GM18508 (cell line): ENCODE measurements around the gene ADGRL1.
"Not testable (repeated sequence)": the region's sequence is repeated elsewhere in the genome, so short reads cannot be mapped to it uniquely, and the experiment has no call there.

Experiments
- ATAC-seq: cut with Tn5 transposase; IDR thresholded peaks from one replicate; pipeline ENCODE4 v1.9.1; 2021; ENCODE audit warnings: moderate number of reproducible peaks; ENCODE audit not compliant: insufficient read depth, unreplicated experiment

Gene ADGRL1

GRCh38 chr19:14205452-14206287, at the start of gene ADGRL1:
TSS of gene ADGRL1 (minus strand) at chr19:14206169. CDS start at chr19:14183602, 22,567 bp downstream.
- ATAC-seq: not testable (repeated sequence)

- ATAC-seq: not testable (repeated sequence)
Measured at GRCh38 chr19:14255316-14255715, 49.3 kb upstream of the ADGRL1 start.

GRCh38 chr19:14253822-14254599, 48.0 kb upstream of the ADGRL1 start:
- not testable (repeated sequence) for ATAC-seq

GRCh38 chr19:14252136-14252535, 46.2 kb upstream of the ADGRL1 start:
- not testable (repeated sequence) for ATAC-seq

GRCh38 chr19:14250870-14251269, 44.9 kb upstream of the ADGRL1 start:
- ATAC-seq: no peak

- ATAC-seq: not testable (repeated sequence)
Measured at GRCh38 chr19:14250315-14250714, 44.3 kb upstream of the ADGRL1 start.

GRCh38 chr19:14249891-14250290, 43.9 kb upstream of the ADGRL1 start:
- ATAC-seq: not testable (repeated sequence)

- not testable (repeated sequence) for ATAC-seq
Measured at GRCh38 chr19:14249012-14249754, 43.2 kb upstream of the ADGRL1 start.

- no peak for ATAC-seq
Measured at GRCh38 chr19:14248578-14249011, 42.6 kb upstream of the ADGRL1 start.

- not testable (repeated sequence) for ATAC-seq
Measured at GRCh38 chr19:14247548-14248471, 41.8 kb upstream of the ADGRL1 start.

- not testable (repeated sequence) for ATAC-seq
Measured at GRCh38 chr19:14247205-14247547, 41.2 kb upstream of the ADGRL1 start.

- not testable (repeated sequence) for ATAC-seq
Measured at GRCh38 chr19:14244393-14244792, 38.4 kb upstream of the ADGRL1 start.

GRCh38 chr19:14243718-14244117, 37.7 kb upstream of the ADGRL1 start:
- ATAC-seq: not testable (repeated sequence)

GRCh38 chr19:14237014-14237941, 31.3 kb upstream of the ADGRL1 start:
- no peak for ATAC-seq

GRCh38 chr19:14232945-14233344, 27.0 kb upstream of the ADGRL1 start:
- not testable (repeated sequence) for ATAC-seq

GRCh38 chr19:14228446-14229071, 22.6 kb upstream of the ADGRL1 start:
- ATAC-seq: not testable (repeated sequence)

- ATAC-seq: not testable (repeated sequence)
Measured at GRCh38 chr19:14226498-14226897, 20.5 kb upstream of the ADGRL1 start.

GRCh38 chr19:14222886-14223285, 16.9 kb upstream of the ADGRL1 start:
- no peak for ATAC-seq
